KOPT-K1 (cell line): ENCODE measurements around the gene USP2.
"Not testable (repeated sequence)": the region's sequence is repeated elsewhere in the genome, so short reads cannot be mapped to it uniquely, and the experiment has no call there.

Experiments used
- H3K27ac ChIP-seq: fragments of 200-600 bp; sonication (generic); 2 replicates; pipeline ENCODE4 v1.5.1; 2016; ENCODE audit warnings: antibody characterized with exemption, mild to moderate bottlenecking, low read depth, low read length; ENCODE audit not compliant: poor library complexity, severe bottlenecking
- H3K36me3 ChIP-seq: fragments of 200-600 bp; sonication (generic); 2 replicates; pipeline ENCODE4 v1.5.1; 2017; ENCODE audit warnings: antibody characterized with exemption, mild to moderate bottlenecking, low read length, moderate library complexity; ENCODE audit not compliant: insufficient read depth
- H3K9me3 ChIP-seq: fragments of 200-600 bp; sonication (generic); 2 replicates; pipeline ENCODE4 v1.5.1; 2017; ENCODE audit warnings: antibody characterized with exemption, low read length, mild to moderate bottlenecking; ENCODE audit not compliant: insufficient read depth, poor library complexity, severe bottlenecking

The USP2 gene

DNA sequence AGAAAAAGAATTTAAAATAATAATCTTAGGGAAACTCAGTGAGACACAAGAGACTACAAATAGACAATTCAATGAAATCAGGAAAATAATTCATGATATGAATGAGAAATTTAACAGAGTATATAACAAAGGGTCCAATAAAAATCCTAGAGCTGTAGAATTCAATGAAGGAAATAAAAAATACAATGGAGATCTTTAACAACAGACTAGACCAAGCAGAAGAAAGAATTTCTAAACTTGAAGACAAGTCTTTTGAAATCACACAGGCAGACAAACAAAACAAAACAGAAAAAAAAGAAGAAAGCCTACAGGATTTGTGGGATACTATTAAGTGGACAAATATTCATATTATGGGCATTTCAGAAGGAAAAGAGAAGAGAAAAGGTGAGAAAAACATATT, 16.2 kb upstream of the USP2 start:
- no peak overlapping the region for H3K27ac ChIP-seq
- H3K9me3 ChIP-seq = peaks cover 20% of the 10 kb centered on the region
- H3K36me3 ChIP-seq = no peaks in the 10 kb centered on the region

DNA sequence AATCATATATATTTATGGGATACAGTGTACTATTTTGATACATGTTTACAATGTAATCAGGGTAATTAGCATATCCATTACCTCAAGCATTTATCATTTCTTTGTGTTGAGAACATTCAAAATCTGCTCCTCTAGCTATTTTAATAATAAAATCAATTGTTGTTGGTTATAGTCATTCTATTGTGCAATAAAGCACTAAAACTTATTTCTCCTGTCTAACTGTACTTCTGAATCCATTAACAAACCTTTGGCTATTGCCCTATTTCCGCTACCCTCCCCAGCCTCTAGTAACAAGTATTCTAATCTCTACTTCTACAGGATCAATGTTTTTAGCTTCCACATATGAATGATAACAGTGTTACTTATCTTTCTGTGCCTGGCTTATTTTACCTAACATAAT, 15.3 kb upstream of the USP2 start:
- Histone ChIP-seq H3K36me3 (no peaks in the 10 kb centered on the region), H3K9me3 (peaks cover 20% of the 10 kb centered on the region), H3K27ac (no peak overlapping the region)

DNA sequence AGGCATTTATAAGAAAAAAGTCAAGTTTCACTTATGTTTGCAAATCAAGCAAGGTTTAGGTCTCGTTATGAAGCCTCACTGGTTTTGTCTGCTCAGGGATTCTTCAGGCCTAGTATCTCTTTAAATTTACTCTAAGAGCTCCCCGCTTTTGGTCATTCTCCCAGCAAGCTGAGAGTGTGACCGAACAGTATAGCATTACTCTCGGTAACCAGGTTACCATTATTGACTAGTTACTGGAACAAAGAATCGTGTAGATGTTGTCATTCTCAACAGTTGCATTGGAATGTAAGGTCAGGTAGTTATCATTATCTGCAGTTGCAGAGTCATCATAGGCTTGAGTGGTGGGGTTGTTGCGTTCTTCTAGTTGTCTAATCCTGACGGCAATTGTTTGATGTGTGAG, 9.8 kb upstream of the USP2 start:
- Histone ChIP-seq H3K27ac (no peak overlapping the region), H3K9me3 (no peaks in the 10 kb centered on the region), H3K36me3 (no peaks in the 10 kb centered on the region)

- H3K27ac ChIP-seq = no peak overlapping the region
- H3K9me3 ChIP-seq = no peaks in the 10 kb centered on the region
- no peaks in the 10 kb centered on the region for H3K36me3 ChIP-seq
Measured at GRCh38 chr11:119389611-119390254, 8.2 kb upstream of the USP2 start.

DNA sequence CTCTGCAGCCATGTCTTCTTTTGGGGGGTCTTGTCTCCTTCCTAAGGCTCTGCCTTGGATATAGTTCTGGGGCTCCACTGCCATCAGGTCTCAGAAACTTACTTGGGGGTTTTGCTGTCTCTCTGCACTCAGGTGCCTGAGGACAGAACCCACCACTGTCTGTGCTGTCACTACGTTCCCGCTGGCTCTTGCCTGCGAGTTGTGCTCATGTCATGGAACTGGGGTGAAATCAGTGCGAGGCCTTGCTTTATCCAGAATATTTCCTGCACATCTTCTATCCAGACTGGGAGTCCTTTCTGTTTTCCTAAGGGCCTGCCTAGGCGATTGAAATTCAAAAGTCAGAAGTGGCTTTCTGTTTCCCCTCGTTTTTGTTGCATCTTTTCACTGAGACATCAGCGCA, 6.6 kb upstream of the USP2 start:
- H3K36me3 ChIP-seq = no peaks in the 10 kb centered on the region
- H3K9me3 ChIP-seq = no peaks in the 10 kb centered on the region
- no peak overlapping the region for H3K27ac ChIP-seq

DNA sequence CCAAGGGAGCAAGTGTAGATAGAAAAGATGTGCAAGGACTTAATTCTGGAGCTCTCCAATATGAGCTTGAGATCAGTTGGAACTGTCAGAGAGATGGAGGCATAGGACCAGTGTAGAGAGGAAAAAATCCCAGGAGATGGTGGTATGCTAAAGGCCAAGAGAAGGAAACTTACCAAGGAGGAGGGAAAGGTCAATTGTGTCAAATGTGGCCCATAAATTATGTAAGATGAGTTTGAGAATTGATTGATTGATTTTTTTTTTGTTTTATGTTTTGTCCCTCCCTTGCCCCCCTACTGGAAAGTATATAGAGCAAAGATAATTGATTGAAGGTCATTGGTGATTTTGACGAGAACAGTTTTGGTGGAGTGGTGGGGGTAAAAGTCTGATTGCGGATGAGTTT, 2.8 kb upstream of the USP2 start:
- Histone ChIP-seq H3K9me3 (no peaks in the 10 kb centered on the region), H3K36me3 (no peaks in the 10 kb centered on the region), H3K27ac (no peak overlapping the region)

DNA sequence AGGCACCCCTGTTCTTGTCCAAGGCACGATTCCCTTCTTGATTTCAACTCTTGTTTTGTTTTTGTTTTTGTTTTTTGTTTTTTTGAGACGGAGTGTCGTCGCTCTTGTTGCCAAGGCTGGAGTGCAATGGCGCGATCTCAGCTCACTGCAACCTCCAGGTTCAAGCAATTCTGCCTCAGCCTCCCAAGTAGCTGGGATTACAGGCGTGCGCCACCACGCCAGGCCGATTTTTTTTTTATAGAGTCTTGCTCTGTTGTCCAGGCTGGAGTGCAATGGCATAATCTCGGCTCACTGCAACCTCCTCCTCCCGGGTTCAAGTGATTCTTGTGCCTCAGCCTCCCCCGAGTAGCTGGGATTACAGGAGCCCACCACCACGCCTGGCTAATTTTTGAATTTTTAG, 1.0 kb upstream of the USP2 start:
- H3K9me3 ChIP-seq, H3K36me3 ChIP-seq, H3K27ac ChIP-seq: not testable (repeated sequence)

DNA sequence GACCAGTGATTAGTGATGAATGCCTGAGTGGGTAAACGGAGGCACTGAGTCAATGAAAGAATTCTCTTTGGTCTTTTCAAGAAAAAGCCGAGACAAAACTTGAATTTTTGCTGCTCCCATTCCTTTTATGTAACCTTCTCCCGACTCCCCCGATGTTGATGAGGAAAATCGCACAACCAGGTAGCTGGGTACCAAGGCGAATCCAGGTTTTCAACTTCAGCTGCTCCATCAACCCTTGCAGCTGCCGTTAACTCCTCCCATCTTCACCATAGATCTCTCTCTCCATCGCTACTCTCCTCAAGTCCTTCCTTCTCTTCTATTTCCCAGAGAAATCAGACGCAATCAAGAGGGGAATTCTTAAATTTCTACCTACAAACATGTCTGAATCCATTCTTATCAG, 611 bp upstream of the USP2 start:
- Histone ChIP-seq H3K9me3 (no peaks in the 10 kb centered on the region), H3K27ac (no peak overlapping the region), H3K36me3 (no peaks in the 10 kb centered on the region)

DNA sequence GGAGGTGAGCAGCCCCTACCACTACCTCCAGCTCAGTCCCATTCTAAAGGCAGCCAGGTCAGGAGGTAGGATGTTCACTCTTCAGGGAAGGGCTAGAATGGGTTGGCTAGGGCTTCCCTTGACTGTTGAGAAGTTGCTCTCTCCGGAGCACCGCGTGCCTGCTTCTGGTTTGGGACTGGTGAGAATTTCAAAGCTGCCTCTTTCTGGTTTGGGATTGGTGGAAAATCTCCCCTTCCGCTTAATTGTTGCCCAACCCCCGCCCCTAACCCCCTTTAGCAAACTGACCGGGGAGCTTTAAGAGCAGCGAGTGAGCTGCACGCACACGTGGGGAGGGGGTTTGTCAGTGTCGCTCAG, 686 bp downstream of the USP2 start:
- no peak overlapping the region for H3K27ac ChIP-seq

GRCh38 chr11:119380160-119380826, 1.2 kb downstream of the USP2 start:
- H3K9me3 ChIP-seq = no peaks in the 10 kb centered on the region
- no peaks in the 10 kb centered on the region for H3K36me3 ChIP-seq
- no peak overlapping the region for H3K27ac ChIP-seq

More for the DNA sequence above, 686 bp downstream of the USP2 start:
- Histone ChIP-seq H3K36me3 (no peaks in the 10 kb centered on the region), H3K9me3 (no peaks in the 10 kb centered on the region)

GRCh38 chr11:119378851-119379465, 2.5 kb downstream of the USP2 start:
- no peaks in the 10 kb centered on the region for H3K9me3 ChIP-seq
- no peak overlapping the region for H3K27ac ChIP-seq

DNA sequence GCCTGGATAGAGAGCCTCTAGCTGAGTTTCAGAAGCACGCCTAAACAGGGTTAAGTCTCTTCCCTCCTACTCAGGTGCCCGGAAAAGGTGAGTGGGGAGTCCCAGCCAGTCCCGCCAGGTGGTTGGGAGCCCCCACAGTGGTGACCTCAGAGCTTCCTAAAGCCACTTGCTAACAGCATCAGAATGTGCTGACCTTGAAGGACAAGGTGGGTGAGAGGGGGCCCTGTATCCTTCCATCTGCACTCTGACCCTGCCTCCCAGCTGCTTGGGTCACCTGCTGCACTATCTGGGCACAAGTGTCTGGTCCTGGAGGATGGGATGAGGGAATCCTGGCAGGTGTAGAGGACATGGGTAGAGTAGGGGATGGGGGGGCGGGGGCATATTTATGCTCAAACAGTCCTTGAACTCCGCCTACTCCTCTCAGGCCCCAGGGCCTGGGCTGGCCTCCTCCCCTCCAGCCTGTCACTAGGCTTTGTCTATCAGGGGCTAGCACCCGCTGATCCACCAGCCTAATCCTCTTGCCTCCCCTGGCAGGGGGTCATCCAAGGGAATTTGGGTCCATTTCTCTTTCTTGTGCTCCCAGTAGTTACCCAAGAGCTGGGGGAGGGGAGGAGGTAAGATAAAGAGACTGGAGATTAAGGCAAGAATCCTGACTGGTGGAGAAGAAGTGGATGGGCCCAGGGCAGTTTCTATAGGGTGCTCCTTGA, 3.4 kb downstream of the USP2 start:
- H3K27ac ChIP-seq = no peak overlapping the region
- no peaks in the 10 kb centered on the region for H3K36me3 ChIP-seq
- no peaks in the 10 kb centered on the region for H3K9me3 ChIP-seq

More at GRCh38 chr11:119378851-119379465, 2.5 kb downstream of the USP2 start:
- no peaks in the 10 kb centered on the region for H3K36me3 ChIP-seq

DNA sequence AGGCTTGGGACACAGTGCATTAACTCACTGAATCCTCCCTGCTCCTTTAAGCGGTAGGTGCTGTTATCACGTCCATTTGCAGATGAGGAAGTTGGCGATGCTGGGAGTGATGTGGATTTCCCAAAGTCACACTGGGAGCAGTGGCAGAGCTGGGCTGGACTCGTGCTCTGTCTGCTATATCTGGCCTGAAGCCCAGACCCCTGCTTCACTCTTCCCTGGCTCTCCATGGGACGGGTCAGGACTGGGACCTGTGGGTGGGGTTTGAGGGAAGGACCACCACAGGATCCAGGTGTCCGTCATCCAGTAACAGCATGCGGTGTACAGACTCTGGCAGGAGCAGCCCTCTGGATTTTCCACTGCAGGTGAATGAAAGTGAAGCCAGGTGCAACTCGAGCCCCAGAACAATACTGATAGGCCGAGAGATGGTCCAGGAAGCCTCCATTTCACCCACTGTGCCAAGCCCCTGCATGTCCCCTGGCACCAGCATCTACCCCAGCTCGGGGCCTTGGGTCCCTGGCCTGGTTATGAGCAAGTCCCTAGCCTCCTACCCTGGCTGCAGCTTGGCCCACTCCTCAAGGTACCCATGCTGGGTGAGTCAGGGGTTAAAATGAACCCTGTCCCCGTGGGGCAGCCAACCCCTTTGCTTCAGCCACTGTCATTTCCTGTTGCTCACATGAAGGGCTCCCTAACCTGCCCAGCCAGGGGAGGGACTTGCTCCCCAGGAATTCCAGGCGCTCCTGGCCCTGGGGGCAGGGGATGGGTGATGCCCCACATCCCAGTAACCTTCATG, 4.2 kb downstream of the USP2 start:
- Histone ChIP-seq H3K36me3 (no peaks in the 10 kb centered on the region), H3K27ac (no peak overlapping the region), H3K9me3 (no peaks in the 10 kb centered on the region)

DNA sequence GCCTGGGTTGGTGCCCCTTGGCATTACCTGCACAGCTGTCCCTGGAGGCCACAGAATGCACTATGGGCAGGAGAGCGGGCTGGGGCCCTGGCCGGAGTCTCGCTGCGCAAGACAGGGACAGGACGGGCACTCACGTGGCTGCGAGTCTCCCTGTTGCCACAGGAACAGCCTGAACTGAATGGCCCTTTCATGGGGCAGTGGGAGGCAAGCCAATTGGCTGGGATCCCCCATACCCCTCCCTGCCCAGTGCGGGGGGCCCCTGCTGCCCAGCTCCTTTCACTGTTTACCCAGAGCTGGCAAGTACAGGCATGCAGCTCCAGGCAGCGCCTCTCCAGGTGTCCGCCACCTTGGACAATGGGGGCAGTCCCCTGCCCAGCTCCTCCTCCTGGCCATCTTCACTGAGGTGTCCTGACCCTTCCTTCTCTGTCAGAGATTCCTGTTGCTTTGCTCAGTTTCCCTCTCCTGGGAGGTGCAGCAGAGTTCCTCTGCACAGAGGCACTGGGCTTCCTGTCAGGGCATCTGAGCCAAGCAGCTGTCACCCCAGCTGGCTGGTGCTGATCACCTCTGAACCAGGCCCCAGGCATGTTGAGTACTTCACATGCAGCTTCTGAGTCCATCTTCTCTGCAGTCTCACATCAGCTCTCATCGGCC, 5.2 kb downstream of the USP2 start:
- Histone ChIP-seq H3K27ac (no peak overlapping the region), H3K9me3 (no peaks in the 10 kb centered on the region), H3K36me3 (no peaks in the 10 kb centered on the region)
